SK-N-SH (cell line): Measurements from ENCODE around the gene TOMM40L. TPM values are rescaled to one million over a fixed set of nuclear protein-coding genes. Genes with fewer than 3 reads are reported as not detected.

Experiments used
- CTCF ChIA-PET: fragments of 300-600, 350-600 bp; formaldehyde crosslinking; extraction: SDS; loops from one replicate; lab custom pipeline; 2021; lab: Yijun Ruan, JAX
- POLR2A ChIA-PET: fragments of 350-600 bp; sonication (Branson Sonifier 250); formaldehyde crosslinking; extraction: SDS; loops from one replicate; lab custom pipeline; 2020; ENCODE audit warnings: antibody characterized with exemption, inconsistent platforms; lab: Yijun Ruan, JAX
- DNase-seq: peaks from one replicate; pipeline ENCODE4 v3.0.0; 2012
- H2AFZ ChIP-seq: fragments of 200-600 bp; sonication (generic); 2 replicates; pipeline ENCODE4 v1.8.1; 2016; ENCODE audit warnings: antibody characterized with exemption, mild to moderate bottlenecking, low read depth
- H3F3A ChIP-seq: fragments of 200-600 bp; sonication (generic); replicated peaks from 2 replicates; pipeline ENCODE3; 2016; ENCODE audit warnings: antibody characterized with exemption, mild to moderate bottlenecking; ENCODE audit not compliant: insufficient read depth
- H3K27ac ChIP-seq, 2 experiments: fragments of 200-500 bp in 1 of 2; fragments of 200-600 bp in 1 of 2; sonication (Bioruptor generic) in 1 of 2; sonication (generic), shearing (Covaris generic) in 1 of 2; 2 replicates each; pipeline versions ENCODE4 v1.5.1 to v1.6.1; 2014 to 2016; ENCODE audit warnings: low read depth in 2 of 2, inconsistent platforms in 1 of 2, low read length in 1 of 2, mild to moderate bottlenecking in 1 of 2, mixed read lengths in 1 of 2
- H3K27me3 ChIP-seq: fragments of 200-600 bp; sonication (generic), shearing (Covaris generic); 2 replicates; pipeline ENCODE4 v1.6.1; 2016; ENCODE audit warnings: mixed run types; ENCODE audit not compliant: insufficient read depth
- H3K36me3 ChIP-seq, 2 experiments: fragments of 200-500 bp in 1 of 2; fragments of 200-600 bp in 1 of 2; sonication (Bioruptor generic) in 1 of 2; sonication (generic) in 1 of 2; replicated peaks in 1 of 2; 2 replicates each; pipeline versions ENCODE3 to v1.5.1; 2014 to 2016; ENCODE audit warnings: low read length in 1 of 2, mild to moderate bottlenecking in 1 of 2; ENCODE audit not compliant: insufficient read depth in 2 of 2, control insufficient read depth in 1 of 2
- H3K4me1 ChIP-seq, 2 experiments: fragments of 200-500 bp in 1 of 2; fragments of 200-600 bp in 1 of 2; sonication (Bioruptor generic) in 1 of 2; sonication (generic), shearing (Covaris generic) in 1 of 2; 2 replicates each; pipeline versions ENCODE4 v1.5.1 to v1.6.1; 2014 to 2016; ENCODE audit warnings: low read depth in 1 of 2, low read length in 1 of 2, mixed run types in 1 of 2; ENCODE audit not compliant: insufficient read depth in 2 of 2, control insufficient read depth in 1 of 2
- H3K4me2 ChIP-seq: fragments of 200-600 bp; sonication (generic), shearing (Covaris generic); 2 replicates; pipeline ENCODE4 v1.6.1; 2017; ENCODE audit warnings: mixed run types
- H3K4me3 ChIP-seq, 2 experiments: fragments of 200-500 bp in 1 of 2; fragments of 200-600 bp in 1 of 2; sonication (Bioruptor generic) in 1 of 2; sonication (generic), shearing (Covaris generic) in 1 of 2; 2 replicates each; pipeline versions ENCODE4 v1.5.1 to v1.8.1; 2014 to 2016; ENCODE audit warnings: low read depth in 2 of 2, inconsistent platforms in 1 of 2, low read length in 1 of 2, mild to moderate bottlenecking in 1 of 2, mixed read lengths in 1 of 2, moderate library complexity in 1 of 2
- H3K79me2 ChIP-seq: fragments of 200-600 bp; sonication (generic); 2 replicates; pipeline ENCODE4 v1.8.1; 2017; ENCODE audit warnings: mild to moderate bottlenecking; ENCODE audit not compliant: insufficient read depth
- H3K9ac ChIP-seq: fragments of 200-600 bp; sonication (generic); 2 replicates; pipeline ENCODE4 v1.6.1; 2017; ENCODE audit warnings: mixed run types
- H3K9me2 ChIP-seq: fragments of 200-600 bp; sonication (generic); 2 replicates; pipeline ENCODE4 v1.6.1; 2017; ENCODE audit warnings: mixed run types
- H3K9me3 ChIP-seq: fragments of 200-600 bp; sonication (generic); 2 replicates; pipeline ENCODE4 v1.6.1; 2017; ENCODE audit warnings: mixed run types, mild to moderate bottlenecking, moderate library complexity
- H4K20me1 ChIP-seq: fragments of 200-600 bp; sonication (generic); 2 replicates; pipeline ENCODE4 v1.6.1; 2017; ENCODE audit warnings: mild to moderate bottlenecking, mixed run types; ENCODE audit not compliant: insufficient read depth
- ELF1 ChIP-seq: IDR thresholded peaks from 2 replicates; pipeline ENCODE4 v1.4.0; 2012
- FOSL2 ChIP-seq: IDR thresholded peaks from 2 replicates; pipeline ENCODE4 v1.4.0; 2012; ENCODE audit warnings: low read depth, mild to moderate bottlenecking, moderate library complexity, borderline replicate concordance
- FOXM1 ChIP-seq: IDR thresholded peaks from 2 replicates; pipeline ENCODE4 v1.4.0; 2012; ENCODE audit warnings: low read depth, mild to moderate bottlenecking
- GATA2 ChIP-seq: sonication (generic); formaldehyde crosslinking; IDR thresholded peaks from 2 replicates; pipeline ENCODE4 v1.5.0; 2020; ENCODE audit warnings: mild to moderate bottlenecking, missing genetic modification reagents
- IRF3 ChIP-seq: fragments of 150-350 bp; IDR thresholded peaks from 2 replicates; pipeline ENCODE4 v1.6.1; 2016; ENCODE audit warnings: mild to moderate bottlenecking, low read depth, low read length
- POLR2AphosphoS5 ChIP-seq: IDR thresholded peaks from 2 replicates; pipeline ENCODE4 v1.6.1; 2012; ENCODE audit warnings: low read depth, low read length
- SMC3 ChIP-seq: IDR thresholded peaks from 2 replicates; pipeline ENCODE4 v1.6.1; 2012; ENCODE audit warnings: low read depth, low read length, improper control_type of control experiment
- TAF1 ChIP-seq: IDR thresholded peaks from 2 replicates; pipeline ENCODE4 v1.6.1; 2012; ENCODE audit warnings: low read depth, mild to moderate bottlenecking, low read length, moderate library complexity, borderline replicate concordance
- TEAD4 ChIP-seq: IDR thresholded peaks from 2 replicates; pipeline ENCODE4 v1.4.0; 2012; ENCODE audit warnings: mild to moderate bottlenecking, borderline replicate concordance; ENCODE audit not compliant: insufficient read depth
- USF2 ChIP-seq: fragments of 150-350 bp; IDR thresholded peaks from 2 replicates; pipeline ENCODE4 v1.6.1; 2017; ENCODE audit warnings: antibody characterized with exemption, low read length, low read depth, borderline replicate concordance
- WGBS: methylation state at CpG from one replicate; pipeline ENCODE4 v1.1.6; 2017; ENCODE audit warnings: low lambda C conversion rate; 5-methylcytosine and 5-hydroxymethylcytosine counted together
- polyA plus RNA-seq, 3 experiments: library from polyadenylated mRNA; depleted of rRNA; stranded (reverse); fragments of >200 nt; gene quantifications; 2 replicates each; pipeline ENCODE4 v1.2.3, GENCODE V29; 2012
- TF ChIP-seq, protein P1 (sequence below): IDR thresholded peaks from 2 replicates; pipeline ENCODE4 v1.6.1; 2012; ENCODE audit warnings: mild to moderate bottlenecking, low read depth, low read length, moderate library complexity
- TF ChIP-seq, protein P2 (sequence below): IDR thresholded peaks from 2 replicates; pipeline ENCODE4 v1.4.0; 2012; ENCODE audit warnings: low read depth, borderline replicate concordance
- TF ChIP-seq, protein P3 (sequence below): IDR thresholded peaks from 2 replicates; pipeline ENCODE4; 2012

The TOMM40L gene
- polyA plus RNA-seq, 1 of the 3 experiments (the other 2 are of a cell fraction): 9.7 TPM

DNA sequence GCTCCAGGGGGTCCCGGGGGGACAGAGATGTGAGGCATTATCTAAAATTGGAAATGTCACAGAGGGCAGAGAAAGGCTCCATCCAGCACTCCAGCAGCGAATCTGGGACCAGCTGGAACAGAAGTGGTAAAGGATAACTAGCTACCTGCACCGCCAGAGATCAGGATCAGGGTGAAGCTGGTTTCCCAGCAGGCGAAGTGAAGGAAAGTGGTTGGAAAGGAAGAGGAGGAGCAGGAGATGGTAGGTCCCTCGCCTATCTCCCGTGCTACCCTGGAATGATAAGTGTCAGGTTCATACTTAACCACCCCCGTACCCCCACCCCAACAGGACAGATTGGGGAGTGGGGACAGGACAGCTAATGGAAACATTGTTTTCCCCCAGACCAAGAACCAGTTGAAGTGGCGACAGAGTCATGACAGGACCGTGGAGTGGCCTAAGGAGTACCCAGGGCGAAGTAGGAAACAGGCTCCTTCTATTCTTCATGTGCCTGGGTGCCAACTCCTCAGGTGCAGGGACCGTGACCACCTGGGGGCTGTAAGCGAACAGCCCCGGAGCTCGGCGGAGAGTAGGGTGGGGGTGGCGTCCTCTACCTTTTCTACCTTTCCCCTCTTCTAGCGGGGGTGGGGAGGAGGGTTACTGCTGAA is 49.3 kb upstream of the TOMM40L start:
- no peak for DNase-seq
- Histone ChIP-seq H3F3A (peaks cover 5% of the 10 kb centered on the region), H3K9ac (peak overlapping the region; percentile 77), H4K20me1 (no peaks in the 10 kb centered on the region), H3K27me3 (no peaks in the 10 kb centered on the region), H3K9me3 (no peaks in the 10 kb centered on the region), H2AFZ (peak overlapping the region; percentile 87), H3K27ac (peak overlapping the region in 1 of 2 experiments; percentile 77; a peak in 1 of 4 replicates), H3K9me2 (no peaks in the 10 kb centered on the region), H3K4me3 (peak overlapping the region; percentile 73), H3K4me1 (peaks cover 0 to 18% of the 10 kb centered on the region in 2 experiments; a peak in 1 of 4 replicates), H3K36me3 (peaks cover 29 to 37% of the 10 kb centered on the region in 2 experiments), H3K79me2 (peaks cover 17% of the 10 kb centered on the region), H3K4me2 (peak overlapping the region; percentile 98)
- 13% methylated on average over 17 of the region's 17 CpGs for WGBS
- CTCF ChIA-PET: interaction anchor here (1.1 to 4.1 kb wide), 4 partner anchors 9 to 49 kb away, joined by 5 to 29 read pairs (median 5); partner anchors contain the start of genes NDUFS2, PPOX and TOMM40L
- POLR2A ChIA-PET: interaction anchor here (1.4 kb wide), 1 partner anchor 11 kb away, joined by 11 read pairs; the partner anchor contains the start of gene PPOX
- no peak for TF ChIP-seq TAF1
- TF ChIP-seq FOSL2: no peak
- no peak for TF ChIP-seq POLR2AphosphoS5
- TF ChIP-seq ELF1: no peak
- TF ChIP-seq FOXM1: no peak
- TF ChIP-seq, protein P1, sequence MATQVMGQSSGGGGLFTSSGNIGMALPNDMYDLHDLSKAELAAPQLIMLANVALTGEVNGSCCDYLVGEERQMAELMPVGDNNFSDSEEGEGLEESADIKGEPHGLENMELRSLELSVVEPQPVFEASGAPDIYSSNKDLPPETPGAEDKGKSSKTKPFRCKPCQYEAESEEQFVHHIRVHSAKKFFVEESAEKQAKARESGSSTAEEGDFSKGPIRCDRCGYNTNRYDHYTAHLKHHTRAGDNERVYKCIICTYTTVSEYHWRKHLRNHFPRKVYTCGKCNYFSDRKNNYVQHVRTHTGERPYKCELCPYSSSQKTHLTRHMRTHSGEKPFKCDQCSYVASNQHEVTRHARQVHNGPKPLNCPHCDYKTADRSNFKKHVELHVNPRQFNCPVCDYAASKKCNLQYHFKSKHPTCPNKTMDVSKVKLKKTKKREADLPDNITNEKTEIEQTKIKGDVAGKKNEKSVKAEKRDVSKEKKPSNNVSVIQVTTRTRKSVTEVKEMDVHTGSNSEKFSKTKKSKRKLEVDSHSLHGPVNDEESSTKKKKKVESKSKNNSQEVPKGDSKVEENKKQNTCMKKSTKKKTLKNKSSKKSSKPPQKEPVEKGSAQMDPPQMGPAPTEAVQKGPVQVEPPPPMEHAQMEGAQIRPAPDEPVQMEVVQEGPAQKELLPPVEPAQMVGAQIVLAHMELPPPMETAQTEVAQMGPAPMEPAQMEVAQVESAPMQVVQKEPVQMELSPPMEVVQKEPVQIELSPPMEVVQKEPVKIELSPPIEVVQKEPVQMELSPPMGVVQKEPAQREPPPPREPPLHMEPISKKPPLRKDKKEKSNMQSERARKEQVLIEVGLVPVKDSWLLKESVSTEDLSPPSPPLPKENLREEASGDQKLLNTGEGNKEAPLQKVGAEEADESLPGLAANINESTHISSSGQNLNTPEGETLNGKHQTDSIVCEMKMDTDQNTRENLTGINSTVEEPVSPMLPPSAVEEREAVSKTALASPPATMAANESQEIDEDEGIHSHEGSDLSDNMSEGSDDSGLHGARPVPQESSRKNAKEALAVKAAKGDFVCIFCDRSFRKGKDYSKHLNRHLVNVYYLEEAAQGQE: no peak
- TF ChIP-seq IRF3: no peak
- TF ChIP-seq, protein P2, sequence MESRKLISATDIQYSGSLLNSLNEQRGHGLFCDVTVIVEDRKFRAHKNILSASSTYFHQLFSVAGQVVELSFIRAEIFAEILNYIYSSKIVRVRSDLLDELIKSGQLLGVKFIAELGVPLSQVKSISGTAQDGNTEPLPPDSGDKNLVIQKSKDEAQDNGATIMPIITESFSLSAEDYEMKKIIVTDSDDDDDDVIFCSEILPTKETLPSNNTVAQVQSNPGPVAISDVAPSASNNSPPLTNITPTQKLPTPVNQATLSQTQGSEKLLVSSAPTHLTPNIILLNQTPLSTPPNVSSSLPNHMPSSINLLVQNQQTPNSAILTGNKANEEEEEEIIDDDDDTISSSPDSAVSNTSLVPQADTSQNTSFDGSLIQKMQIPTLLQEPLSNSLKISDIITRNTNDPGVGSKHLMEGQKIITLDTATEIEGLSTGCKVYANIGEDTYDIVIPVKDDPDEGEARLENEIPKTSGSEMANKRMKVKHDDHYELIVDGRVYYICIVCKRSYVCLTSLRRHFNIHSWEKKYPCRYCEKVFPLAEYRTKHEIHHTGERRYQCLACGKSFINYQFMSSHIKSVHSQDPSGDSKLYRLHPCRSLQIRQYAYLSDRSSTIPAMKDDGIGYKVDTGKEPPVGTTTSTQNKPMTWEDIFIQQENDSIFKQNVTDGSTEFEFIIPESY: no peak
- no peak for TF ChIP-seq GATA2
- TF ChIP-seq SMC3: no peak
- TF ChIP-seq USF2: no peak
- TF ChIP-seq, protein P3, sequence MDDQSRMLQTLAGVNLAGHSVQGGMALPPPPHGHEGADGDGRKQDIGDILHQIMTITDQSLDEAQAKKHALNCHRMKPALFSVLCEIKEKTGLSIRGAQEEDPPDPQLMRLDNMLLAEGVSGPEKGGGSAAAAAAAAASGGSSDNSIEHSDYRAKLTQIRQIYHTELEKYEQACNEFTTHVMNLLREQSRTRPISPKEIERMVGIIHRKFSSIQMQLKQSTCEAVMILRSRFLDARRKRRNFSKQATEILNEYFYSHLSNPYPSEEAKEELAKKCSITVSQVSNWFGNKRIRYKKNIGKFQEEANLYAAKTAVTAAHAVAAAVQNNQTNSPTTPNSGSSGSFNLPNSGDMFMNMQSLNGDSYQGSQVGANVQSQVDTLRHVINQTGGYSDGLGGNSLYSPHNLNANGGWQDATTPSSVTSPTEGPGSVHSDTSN: no peak
- no peak for TF ChIP-seq TEAD4
